H1 (cell line): Measurements from ENCODE around the gene COL6A3. TPM values are rescaled to one million over a fixed set of nuclear protein-coding genes. Genes with fewer than 3 reads are reported as not detected.
A peak's percentile ranks its signal among the peaks of the same experiment; 100 is the strongest.

ENCODE experiments used
- CTCF ChIA-PET: fragments of 300-600 bp; sonication (Branson Sonifier 250); formaldehyde crosslinking; loops from one replicate; lab custom pipeline; 2021; ENCODE audit not compliant: partially characterized antibody; lab: Charles Lee
- POLR2A ChIA-PET: fragments of 300-600 bp; sonication (Branson Sonifier 250); formaldehyde crosslinking; loops from one replicate; lab custom pipeline; 2021; ENCODE audit warnings: inconsistent platforms; ENCODE audit not compliant: partially characterized antibody; lab: Charles Lee
- DNase-seq, 2 experiments: peaks; one replicate each; pipeline versions ENCODE4 v3.0.0 to v3.0.0-alpha.2; 2010 to 2022; ENCODE audit warnings: low spot score in 2 of 2, low read depth in 1 of 2, mixed read lengths in 1 of 2
- FAIRE-seq: peaks from 2 replicates; lab custom pipeline; 2011; peaks lifted over from hg19 to GRCh38; lab: Jason Lieb, UNC
- H2AFZ ChIP-seq: 2 replicates; pipeline ENCODE4 v1.8.1; 2012; ENCODE audit warnings: low read length, inconsistent platforms
- H2AK5ac ChIP-seq: 2 replicates; pipeline ENCODE4 v1.6.1; 2013; ENCODE audit warnings: low read depth, low read length
- H2BK120ac ChIP-seq: replicated peaks from 2 replicates; pipeline ENCODE3; 2013; ENCODE audit warnings: low read depth, low read length, inconsistent platforms
- H2BK12ac ChIP-seq: 2 replicates; pipeline ENCODE4 v1.6.1; 2013; ENCODE audit warnings: low read depth, low read length
- H2BK15ac ChIP-seq: 2 replicates; pipeline ENCODE4 v1.6.1; 2013; ENCODE audit warnings: low read length
- H2BK20ac ChIP-seq: 2 replicates; pipeline ENCODE4 v1.6.1; 2013; ENCODE audit warnings: low read length
- H2BK5ac ChIP-seq: 2 replicates; pipeline ENCODE4 v1.6.1; 2013; ENCODE audit warnings: low read depth, low read length
- H3K14ac ChIP-seq: 2 replicates; pipeline ENCODE4 v1.6.1; 2013; ENCODE audit warnings: inconsistent platforms; ENCODE audit not compliant: insufficient read length
- H3K18ac ChIP-seq: 2 replicates; pipeline ENCODE4 v1.6.1; 2013; ENCODE audit warnings: low read length; ENCODE audit errors: extremely low read depth
- H3K23ac ChIP-seq: 2 replicates; pipeline ENCODE4 v1.6.1; 2013; ENCODE audit warnings: inconsistent platforms; ENCODE audit not compliant: insufficient read length
- H3K23me2 ChIP-seq: 2 replicates; pipeline ENCODE4 v1.6.1; 2013; ENCODE audit warnings: low read depth, low read length
- H3K27ac ChIP-seq: 2 replicates; pipeline ENCODE4 v1.6.1; 2011; ENCODE audit warnings: low read depth, low read length, inconsistent platforms
- H3K27me3 ChIP-seq, 4 experiments: replicated peaks in 1 of 4; 1 replicate in 1 of 4; 2 replicates in 3 of 4; pipeline versions ENCODE4 v1.6.1 to v1.8.1; 2011 to 2013; ENCODE audit warnings: low read length in 3 of 4, mild to moderate bottlenecking in 3 of 4, inconsistent platforms in 2 of 4, mixed read lengths in 2 of 4, moderate library complexity in 1 of 4; ENCODE audit not compliant: control insufficient read depth in 3 of 4, insufficient read depth in 3 of 4; ENCODE audit errors: extremely low read depth in 1 of 4
- H3K36me3 ChIP-seq, 4 experiments: 2 replicates each; pipeline versions ENCODE4 v1.6.1 to v1.8.1; 2011 to 2013; ENCODE audit warnings: mild to moderate bottlenecking in 4 of 4, low read length in 3 of 4, moderate library complexity in 2 of 4, control low read depth in 1 of 4, inconsistent platforms in 1 of 4; ENCODE audit not compliant: insufficient read depth in 4 of 4, control insufficient read depth in 2 of 4
- H3K4ac ChIP-seq: replicated peaks from 2 replicates; pipeline ENCODE3; 2013; ENCODE audit warnings: low read length, low read depth, mixed read lengths, inconsistent platforms; ENCODE audit not compliant: insufficient read length
- H3K4me1 ChIP-seq, 4 experiments: replicated peaks in 1 of 4; 1 replicate in 1 of 4; 2 replicates in 3 of 4; pipeline versions ENCODE4 v1.6.1 to v1.8.1; 2011 to 2013; ENCODE audit warnings: low read length in 3 of 4, inconsistent platforms in 2 of 4, mixed read lengths in 1 of 4; ENCODE audit not compliant: insufficient read depth in 4 of 4, control insufficient read depth in 3 of 4
- H3K4me2 ChIP-seq, 2 experiments: 2 replicates each; pipeline versions ENCODE4 v1.6.1 to v1.8.1; 2011 to 2013; ENCODE audit warnings: low read depth in 2 of 2, low read length in 2 of 2, control low read depth in 1 of 2, inconsistent platforms in 1 of 2, mild to moderate bottlenecking in 1 of 2; ENCODE audit not compliant: insufficient read depth in 1 of 2
- H3K4me3 ChIP-seq, 4 experiments: fragments of 200-600, 300-600 bp in 1 of 4; sonication (generic), shearing (Covaris generic), sonication (Bioruptor Twin) in 1 of 4; 2 replicates each; pipeline versions ENCODE4 v1.5.1 to v1.8.1; 2011 to 2016; ENCODE audit warnings: low read length in 4 of 4, low read depth in 3 of 4, control low read depth in 2 of 4, inconsistent platforms in 2 of 4, mild to moderate bottlenecking in 2 of 4, mixed read lengths in 1 of 4, moderate library complexity in 1 of 4; ENCODE audit not compliant: insufficient read depth in 2 of 4; ENCODE audit errors: extremely low read depth in 1 of 4
- H3K56ac ChIP-seq: replicated peaks from 2 replicates; pipeline ENCODE3; 2013; ENCODE audit warnings: low read depth, mild to moderate bottlenecking, mixed read lengths, low read length, inconsistent platforms; ENCODE audit not compliant: insufficient read length
- H3K79me1 ChIP-seq: 2 replicates; pipeline ENCODE4 v1.6.1; 2013; ENCODE audit warnings: low read depth, low read length, control low read depth
- H3K79me2 ChIP-seq, 2 experiments: 2 replicates each; pipeline versions ENCODE4 v1.6.1 to v1.8.1; 2012 to 2013; ENCODE audit warnings: low read length in 2 of 2, mild to moderate bottlenecking in 2 of 2, inconsistent platforms in 1 of 2; ENCODE audit not compliant: insufficient read depth in 2 of 2, control insufficient read depth in 1 of 2
- H3K9ac ChIP-seq, 4 experiments: replicated peaks in 1 of 4; 1 replicate in 1 of 4; 2 replicates in 3 of 4; pipeline versions ENCODE4 v1.6.1 to v1.8.1; 2011 to 2013; ENCODE audit warnings: low read depth in 3 of 4, low read length in 3 of 4, control low read depth in 2 of 4, mild to moderate bottlenecking in 2 of 4, moderate library complexity in 2 of 4, inconsistent platforms in 1 of 4; ENCODE audit errors: extremely low read depth in 1 of 4
- H3K9me3 ChIP-seq, 2 experiments: 2 replicates each; pipeline versions ENCODE4 v1.6.1 to v1.8.1; 2012 to 2013; ENCODE audit warnings: mild to moderate bottlenecking in 2 of 2, moderate library complexity in 2 of 2, control low read depth in 1 of 2, inconsistent platforms in 1 of 2, low read depth in 1 of 2, low read length in 1 of 2, mixed read lengths in 1 of 2; ENCODE audit not compliant: insufficient read depth in 2 of 2
- H4K20me1 ChIP-seq, 2 experiments: replicated peaks in 1 of 2; 2 replicates each; pipeline versions ENCODE3 to v1.8.1; 2011 to 2013; ENCODE audit warnings: inconsistent platforms in 2 of 2, low read length in 2 of 2, mild to moderate bottlenecking in 1 of 2; ENCODE audit not compliant: insufficient read depth in 2 of 2, control insufficient read depth in 1 of 2
- H4K5ac ChIP-seq: 2 replicates; pipeline ENCODE4 v1.6.1; 2013; ENCODE audit warnings: low read length, low read depth, mixed read lengths, inconsistent platforms; ENCODE audit not compliant: insufficient read length
- H4K8ac ChIP-seq: 2 replicates; pipeline ENCODE4 v1.8.0; 2013; ENCODE audit warnings: mild to moderate bottlenecking, moderate library complexity, low read length, inconsistent platforms; ENCODE audit not compliant: insufficient read depth; ENCODE audit errors: extremely low read depth
- H4K91ac ChIP-seq: replicated peaks from 2 replicates; pipeline ENCODE3; 2013; ENCODE audit warnings: low read length, mixed read lengths, inconsistent platforms; ENCODE audit not compliant: insufficient read length
- ASH2L ChIP-seq: fragments of 200-600, 300-600 bp; sonication (generic); IDR thresholded peaks from one replicate; pipeline ENCODE4 v1.7.1; 2017; ENCODE audit warnings: low read length
- EGR1 ChIP-seq: IDR thresholded peaks from 2 replicates; pipeline ENCODE4 v1.6.1; 2011; ENCODE audit warnings: low read depth, low read length, borderline replicate concordance
- EP300 ChIP-seq, 2 experiments: IDR thresholded peaks; 1 replicate in 1 of 2; 2 replicates in 1 of 2; pipeline ENCODE4 v1.6.1; 2011 to 2012; ENCODE audit warnings: low read depth in 2 of 2, low read length in 2 of 2, mild to moderate bottlenecking in 2 of 2, borderline replicate concordance in 1 of 2, inconsistent platforms in 1 of 2, moderate library complexity in 1 of 2
- EZH2 ChIP-seq: fragments of 200-600 bp; sonication (generic); IDR thresholded peaks from 2 replicates; pipeline ENCODE4 v1.7.1; 2012; ENCODE audit warnings: low read depth, mild to moderate bottlenecking, moderate library complexity, low read length, inconsistent platforms; ENCODE audit not compliant: severe bottlenecking
- FOSL1 ChIP-seq: IDR thresholded peaks from 2 replicates; pipeline ENCODE4 v1.6.1; 2011; ENCODE audit warnings: mild to moderate bottlenecking, low read depth, low read length, moderate library complexity; ENCODE audit not compliant: insufficient read depth
- GTF2F1 ChIP-seq: IDR thresholded peaks from 2 replicates; pipeline ENCODE4 v1.6.1; 2012; ENCODE audit warnings: low read depth, low read length, improper control_type of control experiment, borderline replicate concordance
- PHF8 ChIP-seq: fragments of 200-600 bp; sonication (generic); conservative IDR thresholded peaks from 2 replicates; pipeline ENCODE4 v1.7.1; 2012; ENCODE audit warnings: low read depth, mild to moderate bottlenecking, inconsistent platforms, low read length, moderate library complexity
- RBBP5 ChIP-seq: IDR thresholded peaks from 2 replicates; pipeline ENCODE4 v1.7.1; 2012; ENCODE audit warnings: low read depth, mild to moderate bottlenecking, inconsistent platforms, low read length, moderate library complexity, borderline replicate concordance
- SP1 ChIP-seq: IDR thresholded peaks from 2 replicates; pipeline ENCODE4 v1.6.1; 2011; ENCODE audit warnings: low read depth, low read length
- TAF7 ChIP-seq: optimal IDR thresholded peaks from 2 replicates; pipeline ENCODE3; 2011; ENCODE audit warnings: low read depth, mild to moderate bottlenecking, inconsistent platforms, low read length, moderate library complexity, borderline replicate concordance
- TCF12 ChIP-seq: IDR thresholded peaks from 2 replicates; pipeline ENCODE4 v1.6.1; 2011; ENCODE audit warnings: low read depth, mild to moderate bottlenecking, low read length
- TEAD4 ChIP-seq: IDR thresholded peaks from 2 replicates; pipeline ENCODE4 v1.6.1; 2012; ENCODE audit warnings: low read depth, low read length, inconsistent platforms, mixed read lengths
- ZNF274 ChIP-seq: IDR thresholded peaks from 2 replicates; pipeline ENCODE4 v1.7.0; 2012; ENCODE audit warnings: low read length, borderline replicate concordance; ENCODE audit errors: extremely low read depth
- WGBS, 2 experiments: shearing (Covaris generic) in 1 of 2; methylation state at CpG; one replicate each; pipeline versions ENCODE4 v1.1.6 to v1.1.7; 2013 to 2015; ENCODE audit warnings: low lambda C conversion rate in 2 of 2, mixed read lengths in 2 of 2, inconsistent platforms in 1 of 2, low coverage in 1 of 2, missing lambda C conversion rate in 1 of 2; ENCODE audit not compliant: insufficient replicate concordance in 2 of 2, insufficient coverage in 1 of 2, insufficient read length in 1 of 2; ENCODE audit errors: extremely low coverage in 1 of 2, missing lambda C conversion rate in 1 of 2; 5-methylcytosine and 5-hydroxymethylcytosine counted together
- polyA plus RNA-seq, 7 experiments: library from polyadenylated mRNA; depleted of rRNA in 3 of 7; stranded (reverse) in 5 of 7; unstranded in 2 of 7; fragments of >200 nt in 5 of 7; fragments of 200-250 nt in 2 of 7; gene quantifications; 1 replicate in 5 of 7; 2 replicates in 1 of 7; 4 replicates in 1 of 7; pipeline versions ENCODE4 v1.2.1 to v1.2.3, GENCODE V29; 2011 to 2013; ENCODE audit warnings: missing spikeins in 2 of 7, mixed read lengths in 2 of 7
- total RNA-seq: library from RNA; stranded (reverse); fragmentation: NEBNext Ultra II Directional; extraction: Animal tissue kit (Norgen Biotek cat#: 25700); gene quantifications from 2 replicates; pipeline ENCODE4 v1.2.1, GENCODE V29; 2021

Gene COL6A3
- total and polyA plus RNA-seq, 2 of the 8 experiments (the other 6 are each of a cell fraction or from before 2014, with no cell fraction given) = 1.2 to 3.4 TPM

DNA sequence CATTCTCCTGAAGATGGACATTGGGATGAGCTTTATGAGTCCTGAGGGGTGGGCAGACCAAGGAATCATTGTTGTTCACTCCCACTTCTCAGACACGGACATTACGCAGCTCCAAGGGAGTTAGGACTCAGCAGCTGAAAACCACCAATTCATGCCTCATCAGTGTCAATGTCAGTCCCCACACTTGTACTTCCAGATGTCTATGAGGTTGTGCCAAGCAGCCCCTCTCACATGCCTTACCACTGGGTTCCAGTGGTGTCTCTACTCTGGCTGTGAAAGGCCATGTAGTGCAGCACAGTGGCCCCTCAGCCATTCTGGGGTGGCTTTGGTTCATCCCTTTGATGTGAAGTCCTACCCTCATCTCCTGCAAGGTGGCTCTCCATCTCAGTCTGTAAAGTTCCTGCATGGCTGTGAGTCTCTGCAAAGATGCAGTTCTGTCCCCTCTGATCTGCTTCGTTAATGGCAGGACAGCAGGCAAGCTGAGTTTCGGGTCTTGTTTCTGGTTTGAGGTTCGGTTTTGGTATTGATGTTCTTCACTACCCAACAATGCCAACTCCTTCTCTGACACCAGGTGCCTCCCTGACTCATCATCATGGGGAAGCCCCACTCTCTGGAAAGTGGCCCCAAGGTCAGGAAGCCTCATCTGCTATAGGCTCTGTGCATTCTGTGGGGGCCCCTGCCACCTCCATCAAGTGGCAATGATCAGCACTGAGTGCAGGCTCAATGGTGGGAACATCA, 14.0 kb upstream of the COL6A3 start:
- ChIA-PET POLR2A (no interaction called here), CTCF (interaction anchor here (1.4 to 11.7 kb wide), 2 partner anchors 10 to 56 kb away, joined by 3 to 102 read pairs; partner anchors contain the start of gene COL6A3)
- no peak overlapping the region for H3K4me2 ChIP-seq
- no peak overlapping the region for H3K23ac ChIP-seq
- H2AFZ ChIP-seq = no peak overlapping the region
- no peak for FAIRE-seq
- no peak overlapping the region for H3K14ac ChIP-seq
- H4K8ac ChIP-seq = no peak overlapping the region
- H3K23me2 ChIP-seq = no peaks in the 10 kb centered on the region
- peak overlapping the region; percentile 31 for H4K91ac ChIP-seq
- no peak overlapping the region for H3K27ac ChIP-seq
- 91% methylated on average over 5 of the region's 5 CpGs; no CpG with 5 or more reads in 1 of the 2 experiments for WGBS, 2 experiments
- no peaks in the 10 kb centered on the region; a peak in 1 of 7 replicates for H3K4me1 ChIP-seq
- no peak overlapping the region for H2BK15ac ChIP-seq
- no peak overlapping the region for H3K18ac ChIP-seq
- no peak overlapping the region for H3K4me3 ChIP-seq
- H3K4ac ChIP-seq = no peak overlapping the region
- no peaks in the 10 kb centered on the region for H3K79me1 ChIP-seq
- H3K9ac ChIP-seq = no peak overlapping the region
- H2AK5ac ChIP-seq = no peak overlapping the region
- no peaks in the 10 kb centered on the region for H4K20me1 ChIP-seq
- H3K56ac ChIP-seq = no peak overlapping the region
- no peak overlapping the region for H4K5ac ChIP-seq
- H3K36me3 ChIP-seq = no peaks in the 10 kb centered on the region
- H2BK5ac ChIP-seq = no peak overlapping the region
- no peak overlapping the region for H2BK120ac ChIP-seq
- no peak overlapping the region for H2BK12ac ChIP-seq
- H3K27me3 ChIP-seq = no peaks in the 10 kb centered on the region; a peak in 1 of 7 replicates
- H3K9me3 ChIP-seq = no peaks in the 10 kb centered on the region
- H3K79me2 ChIP-seq = no peaks in the 10 kb centered on the region
- no peak for DNase-seq
- no peak overlapping the region for H2BK20ac ChIP-seq
- TF ChIP-seq ZNF274 = no peak
- no peak for TF ChIP-seq TCF12
- TF ChIP-seq TAF7 = no peak
- no peak for TF ChIP-seq GTF2F1
- TF ChIP-seq EZH2 = no peak
- TF ChIP-seq TEAD4 = no peak
- TF ChIP-seq FOSL1 = no peak
- no peak for TF ChIP-seq EGR1
- no peak for TF ChIP-seq PHF8
- no peak for TF ChIP-seq EP300 (IDR thresholded peaks at IDR 0.05; ENCODE audit: borderline replicate concordance in 1 of 2, low read depth in 2 of 2, low read length in 2 of 2)
- TF ChIP-seq ASH2L = no peak
- TF ChIP-seq RBBP5 = no peak
- TF ChIP-seq SP1 = no peak
